Stimulated activated CD8-positive, alpha-beta memory T cell treated with anti-CD3 and anti-CD28 coated beads, Interleukin-7, amount 100 ng/mL, for 1 hour (primary cell): Measurements from ENCODE around the gene CROCC.
A peak's percentile ranks its signal among the peaks of the same experiment; 100 is the strongest.
"Not testable (repeated sequence)": the region's sequence is repeated elsewhere in the genome, so short reads cannot be mapped to it uniquely, and the experiment has no call there.

Experiments used
- DNase-seq, 2 donors: peaks; one replicate each; pipeline ENCODE4 v3.0.0-alpha.2; 2020; ENCODE audit warnings: low read depth in 2 of 2

The CROCC gene

GRCh38 chr1:16921391-16922185 lies at the start of gene CROCC:
Gene CROCC (plus strand): TSS chr1:16921931. CDS start chr1:16922019, 88 bp downstream.
- DNase-seq = no peak

- not testable (repeated sequence) for DNase-seq
Measured at GRCh38 chr1:16872152-16873075, 49.3 kb upstream of the CROCC start.

- DNase-seq = peak in 1 of 2 donors; percentile 41
Measured at GRCh38 chr1:16873076-16873879, 48.5 kb upstream of the CROCC start.

- DNase-seq = not testable (repeated sequence)
Measured at GRCh38 chr1:16874968-16875765, 46.6 kb upstream of the CROCC start.

DNA sequence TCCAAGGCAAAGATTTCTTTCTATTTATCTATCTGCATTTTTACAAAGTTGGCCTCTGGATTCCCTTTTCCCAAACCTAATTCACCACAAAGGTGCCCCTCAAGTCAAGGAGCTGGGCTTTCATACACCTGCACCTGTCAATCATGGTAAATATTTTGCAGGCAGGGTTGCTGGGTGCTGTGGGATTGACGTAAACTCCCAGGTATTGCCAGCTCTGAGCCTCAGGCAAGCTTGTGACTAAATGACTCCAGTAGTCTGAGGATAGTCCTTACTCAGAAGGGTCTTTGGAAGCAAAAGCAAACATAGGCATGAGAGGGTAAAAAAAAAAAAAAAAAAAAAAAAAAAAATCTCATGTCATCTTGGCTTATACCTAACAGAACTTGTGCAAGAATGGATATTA lies 40.0 kb upstream of the CROCC start:
- not testable (repeated sequence) for DNase-seq

DNA sequence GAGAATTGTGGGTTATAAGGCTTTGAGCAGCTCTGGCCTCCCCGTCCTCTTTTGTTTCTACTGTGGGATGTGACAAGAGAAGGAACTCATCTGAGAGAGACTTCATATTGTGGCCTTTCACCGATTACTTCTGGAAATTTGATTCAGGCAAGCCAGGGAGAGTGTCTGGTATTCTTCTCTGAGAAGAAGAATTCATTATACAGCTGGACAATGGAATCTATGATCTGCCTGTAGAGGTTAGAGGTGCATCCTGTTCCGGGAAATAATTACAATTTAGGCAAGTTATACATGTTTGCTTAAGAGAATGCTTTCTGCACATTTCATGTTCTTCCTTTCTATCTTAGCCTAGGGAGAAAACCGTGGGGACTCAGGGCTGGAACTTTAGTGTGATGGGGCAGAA lies 38.7 kb upstream of the CROCC start:
- no peak for DNase-seq

- DNase-seq = not testable (repeated sequence)
Measured at GRCh38 chr1:16884487-16884886, 37.2 kb upstream of the CROCC start.

DNA sequence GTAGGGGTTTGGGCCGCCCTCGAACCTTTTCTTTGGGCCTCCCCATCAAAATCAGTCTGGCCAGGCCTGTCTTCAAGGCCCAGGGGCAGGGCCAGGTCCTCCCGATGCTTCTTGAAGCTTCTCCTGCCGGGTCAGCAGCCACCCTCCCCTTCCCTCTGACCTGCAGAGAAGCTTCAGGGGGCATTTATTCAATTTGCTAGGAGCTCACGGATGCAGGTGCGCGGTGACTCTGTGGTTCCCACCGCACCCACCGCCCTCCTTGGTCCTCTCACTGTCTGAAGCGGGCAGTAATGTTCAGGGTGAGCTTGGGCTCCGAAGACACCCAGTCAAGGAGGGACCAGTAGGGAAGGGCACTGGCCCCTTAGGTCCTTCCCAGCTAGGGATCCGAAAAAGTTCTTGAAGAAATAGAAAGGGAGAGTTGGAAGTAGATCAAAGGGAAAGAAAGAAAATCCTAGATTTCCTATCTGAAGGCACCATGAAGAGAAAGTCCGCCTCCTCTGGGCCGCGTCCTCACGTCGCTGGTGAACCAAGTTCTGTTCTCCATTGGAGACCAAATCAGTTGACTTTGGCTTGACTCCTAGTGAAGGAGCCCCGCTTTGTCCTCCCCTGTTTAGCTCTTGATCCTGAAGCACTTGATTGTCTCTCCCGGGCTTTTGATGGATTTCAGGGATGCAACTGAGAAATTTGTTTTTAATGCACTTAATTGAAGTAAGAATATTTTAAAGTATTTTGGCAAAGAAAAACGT lies 34.7 kb upstream of the CROCC start:
- DNase-seq = no peak

- peak in 1 of 2 donors; percentile 27 for DNase-seq
Measured at GRCh38 chr1:16888860-16889816, 32.6 kb upstream of the CROCC start.

DNA sequence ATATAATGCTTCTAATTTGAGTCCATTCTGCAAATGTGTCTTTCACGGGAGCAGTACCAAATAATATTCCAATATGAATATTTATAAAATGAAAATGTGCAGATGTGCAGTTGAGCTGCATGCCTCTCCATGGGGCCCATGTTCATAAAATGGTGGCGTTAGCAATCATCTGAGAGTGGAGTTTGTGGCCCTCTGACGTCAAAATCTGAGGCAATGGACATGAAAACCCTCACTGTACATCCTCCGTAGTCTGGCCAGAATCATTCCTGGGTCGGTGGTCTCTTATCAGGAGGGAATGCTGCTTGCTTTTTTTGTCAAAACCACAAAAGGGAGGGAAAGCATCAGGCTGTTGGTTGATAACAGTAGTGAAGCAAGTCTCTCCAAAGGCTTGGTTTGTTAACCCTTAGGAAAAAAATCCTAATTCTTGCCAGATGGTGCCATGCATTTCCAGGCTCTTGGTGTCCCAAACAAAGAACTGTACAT lies 31.2 kb upstream of the CROCC start:
- not testable (repeated sequence) for DNase-seq

GRCh38 chr1:16891057-16891456 lies 30.7 kb upstream of the CROCC start:
- DNase-seq = not testable (repeated sequence)

DNA sequence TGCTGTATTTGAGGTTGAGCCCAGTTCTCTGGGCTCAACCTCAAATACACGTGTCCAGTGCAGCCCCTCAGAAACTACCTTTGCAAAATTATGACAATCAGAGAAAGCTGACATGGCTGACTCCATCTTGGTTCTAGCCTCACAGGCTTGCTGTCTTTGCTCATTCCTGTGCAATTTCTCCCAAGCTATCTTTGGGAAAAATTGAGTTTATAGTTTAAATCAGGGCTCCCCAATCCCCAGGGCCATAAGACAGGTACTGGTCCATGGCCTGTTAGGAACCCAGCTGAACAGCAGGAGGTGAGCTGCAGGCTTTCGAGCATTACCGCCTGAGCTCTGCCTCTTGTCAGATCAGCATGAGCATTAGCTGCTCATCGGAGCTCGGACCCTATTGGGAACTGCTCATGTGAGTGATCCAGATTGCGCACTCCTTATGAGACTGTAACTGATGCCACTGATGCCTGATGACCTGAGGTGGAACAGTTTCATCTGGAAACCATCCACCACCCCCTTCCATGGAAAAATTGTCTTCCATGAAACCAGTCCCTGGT lies 28.7 kb upstream of the CROCC start:
- DNase-seq = not testable (repeated sequence)

GRCh38 chr1:16893796-16894195 lies 27.9 kb upstream of the CROCC start:
- not testable (repeated sequence) for DNase-seq

GRCh38 chr1:16894338-16894737 lies 27.4 kb upstream of the CROCC start:
- DNase-seq = not testable (repeated sequence)

- not testable (repeated sequence) for DNase-seq
Measured at GRCh38 chr1:16895233-16895597, 26.5 kb upstream of the CROCC start.

- peak; percentile 65 to 79 for DNase-seq
Measured at GRCh38 chr1:16895598-16896315, 26.0 kb upstream of the CROCC start, which contains the start of gene RNU1-2. Gene RNU1-2 (plus strand): TSS chr1:16895980.

GRCh38 chr1:16896316-16897055 lies 25.2 kb upstream of the CROCC start:
- DNase-seq = peak in 1 of 2 donors; percentile 40
